ENCODE results near the gene ERFL.

DNA sequence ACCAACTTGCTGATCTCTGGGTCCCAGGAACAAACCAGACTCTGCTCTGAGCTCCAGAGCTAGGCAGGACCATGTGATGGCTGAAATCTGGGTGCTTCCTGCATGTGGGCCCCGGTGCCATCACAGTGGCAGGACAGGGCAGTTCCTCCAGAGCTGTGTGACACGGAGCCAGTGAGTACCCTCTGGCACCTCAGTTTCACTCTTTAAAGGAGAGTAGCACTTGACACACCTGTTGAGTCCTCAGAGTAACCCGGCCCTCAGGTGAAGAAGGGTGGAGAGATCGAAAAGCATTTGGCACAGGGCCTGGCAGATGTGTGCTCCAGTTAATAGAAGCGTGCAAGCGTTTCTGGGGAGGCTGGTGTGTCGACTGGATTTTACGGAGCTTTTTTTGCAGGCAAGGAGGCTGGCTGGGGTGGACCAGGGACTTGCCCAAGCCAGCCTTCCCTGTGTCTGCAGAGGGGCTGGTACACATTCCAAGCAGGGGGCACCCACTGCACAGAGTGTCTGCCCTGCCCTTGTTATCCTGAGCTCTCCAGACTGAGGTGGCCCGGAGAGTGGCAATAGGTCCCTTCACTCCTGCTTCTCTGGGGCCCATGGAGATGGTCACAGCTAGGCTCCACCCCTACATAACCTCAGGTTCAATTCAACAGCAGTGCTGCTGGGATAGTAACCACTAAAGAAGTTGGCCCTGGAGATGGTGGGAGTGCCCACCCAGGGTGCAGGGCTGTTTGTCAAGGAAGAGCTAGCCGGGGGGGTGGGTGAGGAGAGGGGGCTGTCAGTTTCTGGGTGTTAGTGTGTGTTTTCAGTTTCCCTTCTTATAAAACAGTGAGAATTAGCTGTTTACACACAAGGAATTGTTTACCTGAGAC is 59.9 kb downstream of the ERFL start:
- TF ChIP-seq, protein P1, sequence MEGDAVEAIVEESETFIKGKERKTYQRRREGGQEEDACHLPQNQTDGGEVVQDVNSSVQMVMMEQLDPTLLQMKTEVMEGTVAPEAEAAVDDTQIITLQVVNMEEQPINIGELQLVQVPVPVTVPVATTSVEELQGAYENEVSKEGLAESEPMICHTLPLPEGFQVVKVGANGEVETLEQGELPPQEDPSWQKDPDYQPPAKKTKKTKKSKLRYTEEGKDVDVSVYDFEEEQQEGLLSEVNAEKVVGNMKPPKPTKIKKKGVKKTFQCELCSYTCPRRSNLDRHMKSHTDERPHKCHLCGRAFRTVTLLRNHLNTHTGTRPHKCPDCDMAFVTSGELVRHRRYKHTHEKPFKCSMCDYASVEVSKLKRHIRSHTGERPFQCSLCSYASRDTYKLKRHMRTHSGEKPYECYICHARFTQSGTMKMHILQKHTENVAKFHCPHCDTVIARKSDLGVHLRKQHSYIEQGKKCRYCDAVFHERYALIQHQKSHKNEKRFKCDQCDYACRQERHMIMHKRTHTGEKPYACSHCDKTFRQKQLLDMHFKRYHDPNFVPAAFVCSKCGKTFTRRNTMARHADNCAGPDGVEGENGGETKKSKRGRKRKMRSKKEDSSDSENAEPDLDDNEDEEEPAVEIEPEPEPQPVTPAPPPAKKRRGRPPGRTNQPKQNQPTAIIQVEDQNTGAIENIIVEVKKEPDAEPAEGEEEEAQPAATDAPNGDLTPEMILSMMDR (conservative IDR thresholded peaks at IDR 0.05; ENCODE audit: low read depth, low read length): no peak
- TF ChIP-seq POLR2A (IDR thresholded peaks at IDR 0.05; ENCODE audit: low read depth, low read length) (no peak), RFX5 (IDR thresholded peaks at IDR 0.05; ENCODE audit: low read depth, low read length) (no peak), FOS (IDR thresholded peaks at IDR 0.05; ENCODE audit: low read depth, low read length) (no peak)

Measured in IMR-90 (cell line).